Vagina (tissue), 2 donors: ENCODE data around the gene WBP11. TPM values are rescaled to one million over a fixed set of nuclear protein-coding genes. Genes with fewer than 3 reads are reported as not detected.
"Not testable (repeated sequence)": the region's sequence is repeated elsewhere in the genome, so short reads cannot be mapped to it uniquely, and the experiment has no call there.

Source experiments
- DNase-seq, 2 donors: peaks; one replicate each; pipeline ENCODE4 v3.0.0-alpha.2; 2017; ENCODE audit errors: extremely low spot score in 2 of 2
- H3K27ac ChIP-seq: fragments of 200-600 bp; sonication (generic); one replicate; pipeline ENCODE4 v1.5.1; 2019
- H3K27me3 ChIP-seq: fragments of 200-600 bp; sonication (generic); one replicate; pipeline ENCODE4 v1.5.1; 2019
- H3K36me3 ChIP-seq, 2 donors: fragments of 200-600 bp; sonication (generic); one replicate each; pipeline ENCODE4 v1.5.1; 2017 to 2019
- H3K4me1 ChIP-seq: fragments of 200-600 bp; sonication (generic); one replicate; pipeline ENCODE4 v1.5.1; 2019
- H3K4me3 ChIP-seq, 2 donors: fragments of 200-600 bp; sonication (generic); 1 replicate in 1 of 2; 2 replicates in 1 of 2; pipeline ENCODE4 v1.5.1; 2016 to 2019
- H3K9me3 ChIP-seq: fragments of 200-600 bp; sonication (generic); one replicate; pipeline ENCODE4 v1.5.1; 2019
- CTCF ChIP-seq, 3 experiments: fragments of 450-650 bp in 2 of 3; fragments of 200-600 bp in 1 of 3; sonication (generic) in 1 of 3; IDR thresholded peaks; one replicate each; pipeline ENCODE4 v1.5.1; 2017 to 2019; ENCODE audit warnings: antibody characterized with exemption in 3 of 3, mild to moderate bottlenecking in 2 of 3, moderate library complexity in 2 of 3
- POLR2A ChIP-seq, 2 donors: fragments of 450-650 bp; IDR thresholded peaks; one replicate each; pipeline ENCODE4 v1.6.1; 2017; ENCODE audit warnings: antibody characterized with exemption in 2 of 2, mild to moderate bottlenecking in 2 of 2, moderate library complexity in 2 of 2
- POLR2AphosphoS5 ChIP-seq, 2 donors: sonication (generic); formaldehyde crosslinking; IDR thresholded peaks; one replicate each; pipeline ENCODE4 v1.9.0; 2017; ENCODE audit warnings: antibody characterized with exemption in 2 of 2, mild to moderate bottlenecking in 2 of 2, low read depth in 1 of 2; ENCODE audit not compliant: insufficient read depth in 1 of 2
- intact Hi-C: fragments of 100-400 bp; cut with DNase I; formaldehyde crosslinking; loops from one replicate; pipeline ENCODE4 v1.15.1; 2023
- total RNA-seq: library from RNA; depleted of rRNA; stranded (reverse); fragments of >200 nt; gene quantifications from one replicate; pipeline ENCODE4 v1.2.3, GENCODE V29; 2016

The WBP11 gene
- total RNA-seq, 1 donor from 2014 or later: 12.8 TPM

- intact Hi-C loops: no loop called here
- no peak overlapping the region for H3K4me3 ChIP-seq
Observed at GRCh38 chr12:14766649-14767215, 36.5 kb downstream of the WBP11 start.

GRCh38 chr12:14766020-14766419, 37.3 kb downstream of the WBP11 start:
- H3K4me3 ChIP-seq, intact Hi-C loops, H3K27me3 ChIP-seq, H3K9me3 ChIP-seq, H3K27ac ChIP-seq, DNase-seq, H3K36me3 ChIP-seq: not testable (repeated sequence)
- peaks cover 15% of the 10 kb centered on the region for H3K4me1 ChIP-seq

More at GRCh38 chr12:14766649-14767215, 36.5 kb downstream of the WBP11 start:
- no peak for TF ChIP-seq CTCF (IDR thresholded peaks at IDR 0.05)
- no peak for TF ChIP-seq POLR2A (IDR thresholded peaks at IDR 0.05)
- TF ChIP-seq POLR2AphosphoS5 (IDR thresholded peaks at IDR 0.05; ENCODE audit: insufficient read depth in 1 of 2, low read depth in 1 of 2): no peak
- peaks cover 20% of the 10 kb centered on the region for H3K4me1 ChIP-seq
- H3K9me3 ChIP-seq: no peaks in the 10 kb centered on the region
- no peak overlapping the region for H3K27ac ChIP-seq
- no peak for DNase-seq
- no peaks in the 10 kb centered on the region for H3K27me3 ChIP-seq
- no peaks in the 10 kb centered on the region for H3K36me3 ChIP-seq

- H3K27me3 ChIP-seq: no peaks in the 10 kb centered on the region
- DNase-seq: no peak
- H3K36me3 ChIP-seq: no peaks in the 10 kb centered on the region
- TF ChIP-seq POLR2A (IDR thresholded peaks at IDR 0.05) (no peak), CTCF (IDR thresholded peaks at IDR 0.05) (no peak), POLR2AphosphoS5 (IDR thresholded peaks at IDR 0.05; ENCODE audit: insufficient read depth in 1 of 2, low read depth in 1 of 2) (no peak)
- peaks cover 15% of the 10 kb centered on the region for H3K4me1 ChIP-seq
- no peaks in the 10 kb centered on the region for H3K9me3 ChIP-seq
- H3K27ac ChIP-seq: no peak overlapping the region
- intact Hi-C loops: no loop called here
- no peak overlapping the region for H3K4me3 ChIP-seq
Observed at GRCh38 chr12:14765398-14765797, 37.9 kb downstream of the WBP11 start.

GRCh38 chr12:14759711-14760280, 43.5 kb downstream of the WBP11 start:
- not testable (repeated sequence) for H3K36me3 ChIP-seq

GRCh38 chr12:14756334-14757143, 46.7 kb downstream of the WBP11 start:
- Histone ChIP-seq H3K27me3 (no peaks in the 10 kb centered on the region), H3K4me1 (no peaks in the 10 kb centered on the region), H3K4me3 (no peak overlapping the region), H3K27ac (no peak overlapping the region), H3K36me3 (no peaks in the 10 kb centered on the region), H3K9me3 (no peaks in the 10 kb centered on the region)
- TF ChIP-seq POLR2AphosphoS5 (IDR thresholded peaks at IDR 0.05; ENCODE audit: insufficient read depth in 1 of 2, low read depth in 1 of 2) (no peak), POLR2A (IDR thresholded peaks at IDR 0.05) (no peak), CTCF (IDR thresholded peaks at IDR 0.05) (no peak)
- DNase-seq: no peak
- intact Hi-C loops: no loop called here

More at GRCh38 chr12:14759711-14760280, 43.5 kb downstream of the WBP11 start:
- H3K4me1 ChIP-seq, H3K4me3 ChIP-seq, H3K27ac ChIP-seq, H3K9me3 ChIP-seq, intact Hi-C loops, H3K27me3 ChIP-seq, DNase-seq: not testable (repeated sequence)

GRCh38 chr12:14751986-14752385, 51.3 kb downstream of the WBP11 start:
- H3K4me3 ChIP-seq: no peak overlapping the region
- no peaks in the 10 kb centered on the region for H3K4me1 ChIP-seq
- TF ChIP-seq POLR2A (IDR thresholded peaks at IDR 0.05) (no peak), POLR2AphosphoS5 (IDR thresholded peaks at IDR 0.05; ENCODE audit: insufficient read depth in 1 of 2, low read depth in 1 of 2) (no peak), CTCF (IDR thresholded peaks at IDR 0.05) (no peak)
- no peaks in the 10 kb centered on the region for H3K9me3 ChIP-seq
- intact Hi-C loops: no loop called here
- H3K36me3 ChIP-seq: no peaks in the 10 kb centered on the region
- H3K27ac ChIP-seq: no peak overlapping the region
- no peaks in the 10 kb centered on the region for H3K27me3 ChIP-seq
- DNase-seq: no peak
